ENCODE measurements around the gene SPATA31E1. TPM values are rescaled to one million over a fixed set of nuclear protein-coding genes. Genes with fewer than 3 reads are reported as not detected.

SPATA31E1 gene
- total and polyA plus RNA-seq, 10 of the 15 experiments (the other 5 are each of a cell fraction or from before 2014, with no cell fraction given): not detected

DNA sequence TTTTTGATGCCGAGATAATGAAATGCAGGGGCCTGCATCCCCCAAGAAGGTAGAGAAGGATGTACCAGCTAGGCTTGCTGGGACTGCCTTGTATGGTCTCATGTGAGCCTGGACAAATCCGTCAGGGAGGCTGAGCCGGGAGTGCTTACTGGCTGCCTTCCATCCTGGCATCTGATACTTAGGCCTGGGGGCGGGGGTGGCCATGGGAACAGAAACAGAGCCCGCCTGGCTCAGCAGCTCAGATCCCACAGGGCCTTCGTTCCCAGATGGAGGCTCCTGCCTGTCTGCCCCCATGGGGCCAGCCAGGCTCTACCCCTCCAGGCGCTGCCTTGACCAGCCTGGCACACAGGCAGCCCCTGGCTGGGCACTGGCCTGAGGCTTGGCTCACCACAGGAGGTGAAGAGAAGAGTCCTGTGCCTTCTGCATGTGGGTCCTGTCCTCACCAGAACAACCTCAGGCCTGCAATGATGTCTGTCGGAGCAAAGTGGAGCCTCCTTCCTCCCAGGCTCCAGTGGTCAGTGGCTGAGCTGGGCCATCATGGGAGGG lies 10.5 kb upstream of the SPATA31E1 start (continued):
- TF ChIP-seq, protein P1, sequence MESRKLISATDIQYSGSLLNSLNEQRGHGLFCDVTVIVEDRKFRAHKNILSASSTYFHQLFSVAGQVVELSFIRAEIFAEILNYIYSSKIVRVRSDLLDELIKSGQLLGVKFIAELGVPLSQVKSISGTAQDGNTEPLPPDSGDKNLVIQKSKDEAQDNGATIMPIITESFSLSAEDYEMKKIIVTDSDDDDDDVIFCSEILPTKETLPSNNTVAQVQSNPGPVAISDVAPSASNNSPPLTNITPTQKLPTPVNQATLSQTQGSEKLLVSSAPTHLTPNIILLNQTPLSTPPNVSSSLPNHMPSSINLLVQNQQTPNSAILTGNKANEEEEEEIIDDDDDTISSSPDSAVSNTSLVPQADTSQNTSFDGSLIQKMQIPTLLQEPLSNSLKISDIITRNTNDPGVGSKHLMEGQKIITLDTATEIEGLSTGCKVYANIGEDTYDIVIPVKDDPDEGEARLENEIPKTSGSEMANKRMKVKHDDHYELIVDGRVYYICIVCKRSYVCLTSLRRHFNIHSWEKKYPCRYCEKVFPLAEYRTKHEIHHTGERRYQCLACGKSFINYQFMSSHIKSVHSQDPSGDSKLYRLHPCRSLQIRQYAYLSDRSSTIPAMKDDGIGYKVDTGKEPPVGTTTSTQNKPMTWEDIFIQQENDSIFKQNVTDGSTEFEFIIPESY (IDR thresholded peaks at IDR 0.05): no peak
- TF ChIP-seq, protein P2, sequence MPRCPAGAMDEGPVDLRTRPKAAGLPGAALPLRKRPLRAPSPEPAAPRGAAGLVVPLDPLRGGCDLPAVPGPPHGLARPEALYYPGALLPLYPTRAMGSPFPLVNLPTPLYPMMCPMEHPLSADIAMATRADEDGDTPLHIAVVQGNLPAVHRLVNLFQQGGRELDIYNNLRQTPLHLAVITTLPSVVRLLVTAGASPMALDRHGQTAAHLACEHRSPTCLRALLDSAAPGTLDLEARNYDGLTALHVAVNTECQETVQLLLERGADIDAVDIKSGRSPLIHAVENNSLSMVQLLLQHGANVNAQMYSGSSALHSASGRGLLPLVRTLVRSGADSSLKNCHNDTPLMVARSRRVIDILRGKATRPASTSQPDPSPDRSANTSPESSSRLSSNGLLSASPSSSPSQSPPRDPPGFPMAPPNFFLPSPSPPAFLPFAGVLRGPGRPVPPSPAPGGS (IDR thresholded peaks at IDR 0.05; ENCODE audit: borderline replicate concordance, insufficient read depth, low read depth, low read length, poor library complexity, severe bottlenecking): no peak
- no peak for TF ChIP-seq MYC (IDR thresholded peaks at IDR 0.05; ENCODE audit: insufficient read depth, insufficient read length, insufficient replicate concordance, low read length, severe bottlenecking)
- no peak for TF ChIP-seq SMAD1 (IDR thresholded peaks at IDR 0.05; ENCODE audit: low read depth, partially characterized antibody)
- TF ChIP-seq BCL11A (IDR thresholded peaks at IDR 0.05; ENCODE audit: low read depth, low read length): no peak
- TF ChIP-seq, protein P3, sequence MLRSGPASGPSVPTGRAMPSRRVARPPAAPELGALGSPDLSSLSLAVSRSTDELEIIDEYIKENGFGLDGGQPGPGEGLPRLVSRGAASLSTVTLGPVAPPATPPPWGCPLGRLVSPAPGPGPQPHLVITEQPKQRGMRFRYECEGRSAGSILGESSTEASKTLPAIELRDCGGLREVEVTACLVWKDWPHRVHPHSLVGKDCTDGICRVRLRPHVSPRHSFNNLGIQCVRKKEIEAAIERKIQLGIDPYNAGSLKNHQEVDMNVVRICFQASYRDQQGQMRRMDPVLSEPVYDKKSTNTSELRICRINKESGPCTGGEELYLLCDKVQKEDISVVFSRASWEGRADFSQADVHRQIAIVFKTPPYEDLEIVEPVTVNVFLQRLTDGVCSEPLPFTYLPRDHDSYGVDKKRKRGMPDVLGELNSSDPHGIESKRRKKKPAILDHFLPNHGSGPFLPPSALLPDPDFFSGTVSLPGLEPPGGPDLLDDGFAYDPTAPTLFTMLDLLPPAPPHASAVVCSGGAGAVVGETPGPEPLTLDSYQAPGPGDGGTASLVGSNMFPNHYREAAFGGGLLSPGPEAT (IDR thresholded peaks at IDR 0.05; ENCODE audit: low read depth): no peak
- TF ChIP-seq KLF5 (IDR thresholded peaks at IDR 0.05; ENCODE audit: partially characterized antibody): no peak
- TF ChIP-seq JUND (IDR thresholded peaks at IDR 0.05; ENCODE audit: low read depth, low read length): no peak
- TF ChIP-seq, protein P4, sequence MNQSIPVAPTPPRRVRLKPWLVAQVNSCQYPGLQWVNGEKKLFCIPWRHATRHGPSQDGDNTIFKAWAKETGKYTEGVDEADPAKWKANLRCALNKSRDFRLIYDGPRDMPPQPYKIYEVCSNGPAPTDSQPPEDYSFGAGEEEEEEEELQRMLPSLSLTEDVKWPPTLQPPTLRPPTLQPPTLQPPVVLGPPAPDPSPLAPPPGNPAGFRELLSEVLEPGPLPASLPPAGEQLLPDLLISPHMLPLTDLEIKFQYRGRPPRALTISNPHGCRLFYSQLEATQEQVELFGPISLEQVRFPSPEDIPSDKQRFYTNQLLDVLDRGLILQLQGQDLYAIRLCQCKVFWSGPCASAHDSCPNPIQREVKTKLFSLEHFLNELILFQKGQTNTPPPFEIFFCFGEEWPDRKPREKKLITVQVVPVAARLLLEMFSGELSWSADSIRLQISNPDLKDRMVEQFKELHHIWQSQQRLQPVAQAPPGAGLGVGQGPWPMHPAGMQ (IDR thresholded peaks at IDR 0.05; ENCODE audit: borderline replicate concordance): no peak
- no peak for TF ChIP-seq TCF7 (IDR thresholded peaks at IDR 0.05; ENCODE audit: borderline replicate concordance)
- no peak for TF ChIP-seq SRF (IDR thresholded peaks at IDR 0.05; ENCODE audit: low read depth in 2 of 2, low read length in 2 of 2)
- TF ChIP-seq SMAD5 (IDR thresholded peaks at IDR 0.05; ENCODE audit: low read depth): no peak

Data from GM12878 (cell line).